K562 (cell line): ENCODE measurements around the gene ASPRV1. TPM values are rescaled to one million over a fixed set of nuclear protein-coding genes. Genes with fewer than 3 reads are reported as not detected.

Experiments
- ATAC-seq: fragments of 200-7000 bp; cut with Tn5 transposase; 3 replicates; pipeline ENCODE4 v1.9.1; 2020; ENCODE audit warnings: moderate library complexity
- BruUV-seq: library from RNA; stranded (reverse); fragments of 400-500 nt; replicated peaks from 2 replicates; lab custom pipeline; 2021; lab: Mats Ljungman, UMichigan
- CTCF ChIA-PET: fragments of 300-600 bp; formaldehyde crosslinking; extraction: SDS; loops from one replicate; lab custom pipeline; 2021; ENCODE audit warnings: low intra/inter-chr PET ratio; lab: Yijun Ruan, JAX
- POLR2A ChIA-PET: fragments of 300-600, 350-650 bp; sonication (Branson Sonifier 250); formaldehyde crosslinking; extraction: SDS; loops from one replicate; lab custom pipeline; 2021; ENCODE audit warnings: antibody characterized with exemption, inconsistent platforms; lab: Yijun Ruan, JAX
- DNase-seq, 4 experiments: peaks; one replicate each; pipeline versions ENCODE4 v3.0.0 to v3.0.0-alpha.2; 2011 to 2018; ENCODE audit warnings: low spot score in 3 of 4, mixed read lengths in 3 of 4; ENCODE audit errors: extremely low read depth in 1 of 4
- FAIRE-seq: peaks from 2 replicates; lab custom pipeline; 2011; peaks lifted over from hg19 to GRCh38; lab: Jason Lieb, UNC
- H2AFZ ChIP-seq: 2 replicates; pipeline ENCODE4 v1.6.0; 2011; ENCODE audit warnings: low read depth, low read length, control low read depth, inconsistent platforms
- H3K27ac ChIP-seq: fragments of 200-600 bp; 3 replicates; pipeline ENCODE4 v1.8.0; 2011; ENCODE audit warnings: low read depth, mild to moderate bottlenecking, control low read depth, inconsistent platforms, low read length, moderate library complexity, mixed read lengths; ENCODE audit errors: extremely low read depth
- H3K27me3 ChIP-seq, 2 experiments: fragments of 300-600 bp in 1 of 2; 2 replicates in 1 of 2; 3 replicates in 1 of 2; pipeline versions ENCODE4 v1.6.0 to v1.8.0; 2011; ENCODE audit warnings: inconsistent platforms in 2 of 2, low read length in 2 of 2, mild to moderate bottlenecking in 1 of 2, mixed read lengths in 1 of 2, moderate library complexity in 1 of 2; ENCODE audit not compliant: control insufficient read depth in 2 of 2, insufficient read depth in 2 of 2
- H3K36me3 ChIP-seq: fragments of 300-600 bp; 3 replicates; pipeline ENCODE4 v1.8.0; 2011; ENCODE audit warnings: mild to moderate bottlenecking, low read length, inconsistent platforms; ENCODE audit not compliant: control insufficient read depth, insufficient read depth
- H3K4me1 ChIP-seq, 2 experiments: fragments of 200-600 bp in 1 of 2; replicated peaks in 1 of 2; 2 replicates in 1 of 2; 3 replicates in 1 of 2; pipeline versions ENCODE4 v1.5.1 to v1.8.0; 2011; ENCODE audit warnings: inconsistent platforms in 2 of 2, low read length in 2 of 2, mild to moderate bottlenecking in 1 of 2, mixed read lengths in 1 of 2, moderate library complexity in 1 of 2; ENCODE audit not compliant: control insufficient read depth in 2 of 2, insufficient read depth in 2 of 2
- H3K4me2 ChIP-seq: 2 replicates; pipeline ENCODE4 v1.6.1; 2011; ENCODE audit warnings: low read length, control low read depth, inconsistent platforms, mixed read lengths; ENCODE audit not compliant: insufficient read depth
- H3K4me3 ChIP-seq: fragments of 200-600 bp; sonication (generic), shearing (Covaris generic); 2 replicates; pipeline ENCODE4 v1.5.1; 2016; ENCODE audit warnings: control low read depth, inconsistent platforms
- H3K79me2 ChIP-seq: fragments of 200-600 bp; 3 replicates; pipeline ENCODE4 v1.8.0; 2011; ENCODE audit warnings: low read length, inconsistent platforms; ENCODE audit not compliant: control insufficient read depth, insufficient read depth
- H3K9ac ChIP-seq, 2 experiments: 2 replicates each; pipeline versions ENCODE4 v1.6.0 to v1.6.1; 2011; ENCODE audit warnings: low read depth in 2 of 2, low read length in 2 of 2, control low read depth in 1 of 2, inconsistent platforms in 1 of 2, mild to moderate bottlenecking in 1 of 2, mixed read lengths in 1 of 2; ENCODE audit not compliant: insufficient read depth in 1 of 2
- H3K9me1 ChIP-seq: one replicate; pipeline ENCODE4 v1.6.0; 2011; ENCODE audit warnings: inconsistent platforms, mild to moderate bottlenecking, low read length, moderate library complexity; ENCODE audit not compliant: control insufficient read depth, insufficient read depth
- H3K9me3 ChIP-seq: replicated peaks from 2 replicates; pipeline ENCODE4 v1.5.1; 2011; ENCODE audit warnings: low read depth, low read length, inconsistent platforms; ENCODE audit not compliant: control insufficient read depth, insufficient read depth
- H4K20me1 ChIP-seq: replicated peaks from 2 replicates; pipeline ENCODE4 v1.6.1; 2011; ENCODE audit warnings: low read length, inconsistent platforms, mixed read lengths; ENCODE audit not compliant: control insufficient read depth, insufficient read depth
- MEIS2 ChIP-seq: fragments of 450-650 bp; IDR thresholded peaks from 2 replicates; pipeline ENCODE4 v1.6.1; 2014; ENCODE audit warnings: mild to moderate bottlenecking; ENCODE audit not compliant: partially characterized antibody
- MLLT1 ChIP-seq, 2 experiments: fragments of 450-650 bp; IDR thresholded peaks; 2 replicates each; pipeline ENCODE4 v1.6.1; 2016
- RBBP5 ChIP-seq: fragments of 200-600 bp; sonication (generic); IDR thresholded peaks from 2 replicates; pipeline ENCODE4 v1.6.1; 2012; ENCODE audit warnings: borderline replicate concordance, mild to moderate bottlenecking, low read length, control low read depth, inconsistent platforms; ENCODE audit not compliant: insufficient read depth, poor library complexity, severe bottlenecking
- SMAD3 ChIP-seq: fragments of 450-650 bp; formaldehyde crosslinking; conservative IDR thresholded peaks from 2 replicates; pipeline ENCODE4 v1.4.0; 2020; ENCODE audit warnings: mild to moderate bottlenecking
- ZBTB17 ChIP-seq: fragments of 450-650 bp; formaldehyde crosslinking; IDR thresholded peaks from 2 replicates; pipeline ENCODE4 v1.4.0; 2020; ENCODE audit warnings: mild to moderate bottlenecking
- ZNF174 ChIP-seq: fragments of 250-450 bp; sonication (Bioruptor Pico); IDR thresholded peaks from 2 replicates; pipeline ENCODE4 v1.4.0; 2020; ENCODE audit warnings: mild to moderate bottlenecking
- WGBS: fragments of 100-300 bp; shearing (Covaris generic); methylation state at CpG from one replicate; pipeline ENCODE4 v1.1.6; 2016; ENCODE audit warnings: low coverage, mixed read lengths; ENCODE audit not compliant: insufficient coverage; ENCODE audit errors: missing lambda C conversion rate; 5-methylcytosine and 5-hydroxymethylcytosine counted together
- in situ Hi-C: fragments of 300-500 bp; cut with MboI; formaldehyde crosslinking; loops from 4 replicates; pipeline ENCODE4 v1.15.0; 2018; ENCODE audit warnings: inconsistent platforms, mixed read lengths
- intact Hi-C: fragments of 100-400 bp; cut with micrococcal nuclease; formaldehyde crosslinking; loops from 2 replicates; pipeline ENCODE4 v1.14.2; 2022
- polyA plus RNA-seq, 8 experiments: library from polyadenylated mRNA; depleted of rRNA in 4 of 8; stranded (reverse) in 5 of 8; unstranded in 3 of 8; fragments of >200 nt; fragmentation: Nextera tagmentation in 2 of 8; fragmentation: Illumina TruSeq in 1 of 8; extraction: Ambion mirVana in 2 of 8; extraction: Trizol in 1 of 8; gene quantifications; 2 replicates each; pipeline versions ENCODE4 v1.2.1 to v1.2.3, GENCODE V29; 2011 to 2014; ENCODE audit warnings: inconsistent platforms in 1 of 8, missing spikeins in 1 of 8
- total RNA-seq, 7 experiments: library from RNA; depleted of rRNA in 6 of 7; stranded (reverse); fragments of >200 nt in 6 of 7; fragmentation: Illumina TruSeq in 2 of 7; extraction: Trizol in 2 of 7; gene quantifications; 2 replicates each; pipeline versions ENCODE4 v1.2.1 to v1.2.3, GENCODE V29; 2011 to 2021; ENCODE audit warnings: low replicate concordance in 1 of 7
- TF ChIP-seq, protein P1 (sequence below): fragments of 450-650 bp; IDR thresholded peaks from 2 replicates; pipeline ENCODE4 v1.6.1; 2016
- TF ChIP-seq, protein P2 (sequence below): fragments of 250-450 bp; sonication (Bioruptor Pico); IDR thresholded peaks from 2 replicates; pipeline ENCODE4 v1.8.0; 2021; ENCODE audit warnings: mild to moderate bottlenecking, moderate library complexity

ASPRV1 gene
- total and polyA plus RNA-seq, 9 of the 15 experiments (the other 6 are each of a cell fraction or from before 2014, with no cell fraction given): 0.17 to 0.72 (median 0.47) TPM; not detected in 1

DNA sequence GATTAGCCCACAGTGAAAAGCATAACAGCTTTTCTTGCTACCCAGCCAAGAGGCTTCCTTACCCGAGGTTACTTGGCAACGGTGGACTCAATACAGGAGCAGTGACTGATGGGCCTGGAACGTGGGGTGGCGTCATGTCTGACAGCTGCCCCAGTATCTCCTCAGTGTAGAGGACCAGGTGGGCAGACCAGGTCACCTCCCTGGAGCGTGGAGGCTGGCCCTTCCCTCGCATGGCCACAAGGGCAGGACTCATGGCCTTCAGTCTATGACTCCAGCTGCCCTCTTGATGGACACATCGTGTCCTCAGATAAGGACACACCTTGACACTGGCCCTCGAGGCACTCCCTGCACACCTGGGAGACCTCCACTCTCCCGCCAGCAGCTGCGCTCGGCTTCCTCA lies 6.4 kb downstream of the ASPRV1 start:
- DNase-seq (no peak), FAIRE-seq (no peak), ATAC-seq (peak; percentile 62)
- no peaks in the 10 kb centered on the region for H4K20me1 ChIP-seq
- H3K4me2 ChIP-seq: no peak overlapping the region
- ChIA-PET POLR2A (interaction anchor here (0.7 to 1.7 kb wide), 7 partner anchors 8 to 40 kb away, joined by 3 to 11 read pairs (median 4); partner anchors contain the start of gene MXD1), CTCF (no interaction called here)
- H3K36me3 ChIP-seq: no peaks in the 10 kb centered on the region
- H3K9me3 ChIP-seq: no peaks in the 10 kb centered on the region
- no peak overlapping the region for H3K27ac ChIP-seq
- H3K4me1 ChIP-seq: 0 out of 5 replicates have a peak, but pooled peaks cover 0 to 3% of the 10 kb centered on the region in 2 experiments
- H3K79me2 ChIP-seq: no peaks in the 10 kb centered on the region
- intact Hi-C loops (no loop called here), in situ Hi-C loops (no loop called here)
- H3K4me3 ChIP-seq: no peak overlapping the region
- peak overlapping the region; percentile 23 for H2AFZ ChIP-seq
- no peak for TF ChIP-seq ZNF174
- TF ChIP-seq, protein P1, sequence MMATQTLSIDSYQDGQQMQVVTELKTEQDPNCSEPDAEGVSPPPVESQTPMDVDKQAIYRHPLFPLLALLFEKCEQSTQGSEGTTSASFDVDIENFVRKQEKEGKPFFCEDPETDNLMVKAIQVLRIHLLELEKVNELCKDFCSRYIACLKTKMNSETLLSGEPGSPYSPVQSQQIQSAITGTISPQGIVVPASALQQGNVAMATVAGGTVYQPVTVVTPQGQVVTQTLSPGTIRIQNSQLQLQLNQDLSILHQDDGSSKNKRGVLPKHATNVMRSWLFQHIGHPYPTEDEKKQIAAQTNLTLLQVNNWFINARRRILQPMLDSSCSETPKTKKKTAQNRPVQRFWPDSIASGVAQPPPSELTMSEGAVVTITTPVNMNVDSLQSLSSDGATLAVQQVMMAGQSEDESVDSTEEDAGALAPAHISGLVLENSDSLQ: peak; percentile 40
- TF ChIP-seq MEIS2: peak; percentile 13
- no peaks in the 10 kb centered on the region for H3K9me1 ChIP-seq
- no peaks in the 10 kb centered on the region for H3K27me3 ChIP-seq
- H3K9ac ChIP-seq: peak overlapping the region in 1 of 2 experiments; percentile 76; a peak in 2 of 4 replicates
- 50% methylated on average over 11 of the region's 11 CpGs for WGBS
- no TSS peak for BruUV-seq

- Histone ChIP-seq H3K4me2 (no peak overlapping the region), H4K20me1 (no peaks in the 10 kb centered on the region), H3K4me3 (no peak overlapping the region), H3K36me3 (no peaks in the 10 kb centered on the region), H3K79me2 (no peaks in the 10 kb centered on the region), H3K9me3 (no peaks in the 10 kb centered on the region), H3K9me1 (no peaks in the 10 kb centered on the region), H3K27me3 (no peaks in the 10 kb centered on the region), H3K4me1 (peaks cover 2 to 4% of the 10 kb centered on the region in 2 experiments; a peak in 3 of 5 replicates), H3K27ac (no peak overlapping the region), H3K9ac (no peak overlapping the region), H2AFZ (peak overlapping the region; percentile 23)
- in situ Hi-C loops (no loop called here), intact Hi-C loops (no loop called here)
- ATAC-seq (peak; percentile 38; the same call in 2 of the 3 replicates), DNase-seq (no peak), FAIRE-seq (peak; percentile 61)
- 87% methylated on average over 1 of the region's 1 CpG for WGBS
- BruUV-seq: no TSS peak
- ChIA-PET CTCF (no interaction called here), POLR2A (interaction anchor here (0.9 to 1.6 kb wide), 5 partner anchors 8 to 119 kb away, joined by 3 to 8 read pairs (median 4); no protein-coding TSS in a partner anchor)
- TF ChIP-seq ZBTB17 (CRISPR knock-in tag): peak; percentile 94
- no peak for TF ChIP-seq RBBP5
- TF ChIP-seq, protein P2, sequence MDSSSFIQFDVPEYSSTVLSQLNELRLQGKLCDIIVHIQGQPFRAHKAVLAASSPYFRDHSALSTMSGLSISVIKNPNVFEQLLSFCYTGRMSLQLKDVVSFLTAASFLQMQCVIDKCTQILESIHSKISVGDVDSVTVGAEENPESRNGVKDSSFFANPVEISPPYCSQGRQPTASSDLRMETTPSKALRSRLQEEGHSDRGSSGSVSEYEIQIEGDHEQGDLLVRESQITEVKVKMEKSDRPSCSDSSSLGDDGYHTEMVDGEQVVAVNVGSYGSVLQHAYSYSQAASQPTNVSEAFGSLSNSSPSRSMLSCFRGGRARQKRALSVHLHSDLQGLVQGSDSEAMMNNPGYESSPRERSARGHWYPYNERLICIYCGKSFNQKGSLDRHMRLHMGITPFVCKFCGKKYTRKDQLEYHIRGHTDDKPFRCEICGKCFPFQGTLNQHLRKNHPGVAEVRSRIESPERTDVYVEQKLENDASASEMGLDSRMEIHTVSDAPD: no peak
- TF ChIP-seq MLLT1 (IDR thresholded peaks at IDR 0.05): peak in 1 of 2 experiments; percentile 85; a peak in 2 of 4 replicates
- TF ChIP-seq SMAD3 (CRISPR knock-in tag): 0 out of 2 replicates have a peak, but pooled peaks have one; percentile 15
These were observed 7.3 kb downstream of the ASPRV1 start for GRCh38 chr2:69954084-69954483.
